Activated T-cell treated with anti-CD3 and anti-CD28 coated beads, Interleukin-2, amount 50 U/mL, for 1 hour (primary cell): ENCODE results near the gene PITPNM1.
A peak's percentile ranks its signal among the peaks of the same experiment; 100 is the strongest.
"Not testable (repeated sequence)": the region's sequence is repeated elsewhere in the genome, so short reads cannot be mapped to it uniquely, and the experiment has no call there.

Source experiments
- DNase-seq: peaks from one replicate; pipeline ENCODE4 v3.0.0-alpha.2; 2020

PITPNM1 gene

DNA sequence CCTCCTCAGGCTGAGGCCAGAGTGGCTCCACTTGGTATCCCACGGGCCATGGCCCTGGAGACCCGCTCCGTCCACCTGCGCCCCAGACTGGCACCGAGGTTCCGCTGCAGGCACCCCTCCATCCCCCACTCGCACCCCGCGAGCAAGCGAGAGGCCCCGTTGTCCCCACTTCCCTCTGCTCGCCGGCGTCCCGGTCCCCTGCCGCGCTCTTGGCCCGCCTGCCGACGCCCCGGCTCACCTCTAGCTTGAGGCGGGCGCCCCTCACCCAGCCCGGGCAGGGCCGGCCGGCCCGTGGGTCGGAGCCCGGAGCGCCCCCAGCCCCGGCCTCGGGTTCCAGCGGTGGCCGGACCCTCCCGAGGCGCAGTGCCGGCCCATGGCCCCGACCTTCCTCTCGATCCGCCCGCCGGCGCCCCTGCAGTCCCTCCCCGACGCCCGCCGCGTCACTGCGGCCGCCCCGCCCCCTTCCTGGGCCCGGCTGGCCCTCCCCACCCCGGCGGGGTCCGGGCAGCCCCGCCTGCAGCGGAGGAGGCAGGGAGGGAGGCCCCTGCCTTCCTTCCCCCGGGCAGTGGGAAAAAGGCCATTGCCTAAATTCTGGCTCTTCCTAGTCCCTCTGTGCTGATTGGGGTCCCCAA is at the start of gene PITPNM1:
Gene PITPNM1, minus strand, starts transcription at position 414 of the 632 bp plus-strand sequence. CDS start 1,183 bp downstream, outside the sequence.
- peak; percentile 82 for DNase-seq

DNA sequence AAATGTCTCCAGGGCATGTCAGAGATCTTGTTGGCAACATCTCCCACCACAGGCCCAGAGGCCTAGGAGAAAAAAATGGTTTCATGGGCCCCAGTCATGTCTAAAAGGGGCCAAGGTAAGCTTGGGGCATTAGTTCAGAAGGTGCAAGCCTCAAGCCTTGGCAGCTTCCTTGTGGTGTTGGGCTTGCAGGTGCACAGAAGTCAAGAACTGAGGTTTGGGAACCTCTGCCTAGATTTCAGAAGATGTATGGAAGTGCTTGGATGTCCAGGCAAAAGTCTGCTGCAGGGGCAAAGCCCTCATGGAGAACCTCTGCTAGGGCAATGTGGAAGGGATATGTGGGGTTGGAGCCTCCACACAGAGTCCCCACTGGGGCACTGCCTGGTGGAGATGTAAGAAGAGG is 46.5 kb upstream of the PITPNM1 start:
- DNase-seq = not testable (repeated sequence)

DNA sequence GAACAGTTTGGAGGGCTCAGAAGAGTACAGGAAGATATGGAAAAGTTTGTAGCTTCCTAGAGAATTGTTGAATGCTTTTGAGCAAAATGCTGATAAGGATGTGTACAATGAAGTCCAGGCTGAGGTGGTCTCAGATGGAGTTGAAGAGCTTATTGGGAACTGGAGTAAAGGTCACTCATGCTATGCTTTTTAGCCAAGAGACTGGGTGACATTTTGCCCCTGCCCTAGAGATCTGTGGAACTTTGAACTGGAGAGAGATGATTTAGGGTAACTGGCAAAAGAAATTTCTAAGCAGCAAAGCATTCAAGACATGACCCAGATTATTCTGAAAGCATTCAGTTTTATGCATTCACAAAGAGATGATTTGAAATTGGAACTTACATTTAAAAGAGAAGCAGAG is 46.0 kb upstream of the PITPNM1 start:
- no peak for DNase-seq

DNA sequence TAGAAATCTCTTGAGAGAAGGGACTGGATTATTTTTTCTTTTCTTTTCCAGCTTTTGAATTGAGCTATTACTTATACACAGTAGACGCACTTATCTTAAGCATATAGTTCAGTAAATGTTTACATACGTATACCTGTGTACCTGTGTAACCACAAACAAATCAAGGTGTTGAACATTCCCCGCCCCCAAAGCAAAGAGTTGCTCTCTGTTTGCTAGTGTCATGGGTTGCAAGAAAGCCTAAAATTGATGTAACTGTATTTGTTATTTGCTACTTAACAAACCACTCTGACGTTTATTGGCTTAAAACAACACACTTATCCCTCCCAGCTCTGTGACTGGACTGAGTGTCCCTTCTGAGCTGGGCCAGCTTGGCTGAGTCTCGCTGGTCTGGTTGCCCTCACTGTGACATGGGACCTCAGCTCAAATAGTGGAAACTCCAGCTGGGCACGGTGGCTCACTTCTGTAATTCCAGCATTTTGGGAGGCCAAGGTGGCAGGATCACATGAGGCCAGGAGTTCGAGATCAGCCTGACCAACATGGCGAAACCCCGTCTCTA is 43.5 kb upstream of the PITPNM1 start:
- no peak for DNase-seq

DNA sequence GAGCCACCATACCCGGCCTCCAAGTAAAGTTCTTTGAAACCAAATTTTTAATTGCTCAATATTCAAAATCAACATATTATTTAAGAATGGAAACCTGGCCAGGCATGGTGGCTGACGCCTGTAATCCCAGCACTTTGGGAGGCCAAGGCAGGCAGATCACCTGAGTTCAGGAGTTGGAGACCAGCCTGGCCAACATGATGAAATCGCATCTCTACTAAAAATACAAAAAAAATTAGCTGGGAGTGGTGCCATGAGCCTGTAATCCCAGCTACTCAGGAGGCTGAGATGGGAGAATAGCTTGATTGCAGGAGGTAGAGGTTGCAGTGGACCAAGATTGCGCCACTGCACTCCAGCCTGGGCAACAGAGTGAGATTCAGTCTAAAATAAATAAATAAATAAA is 42.9 kb upstream of the PITPNM1 start:
- not testable (repeated sequence) for DNase-seq

DNA sequence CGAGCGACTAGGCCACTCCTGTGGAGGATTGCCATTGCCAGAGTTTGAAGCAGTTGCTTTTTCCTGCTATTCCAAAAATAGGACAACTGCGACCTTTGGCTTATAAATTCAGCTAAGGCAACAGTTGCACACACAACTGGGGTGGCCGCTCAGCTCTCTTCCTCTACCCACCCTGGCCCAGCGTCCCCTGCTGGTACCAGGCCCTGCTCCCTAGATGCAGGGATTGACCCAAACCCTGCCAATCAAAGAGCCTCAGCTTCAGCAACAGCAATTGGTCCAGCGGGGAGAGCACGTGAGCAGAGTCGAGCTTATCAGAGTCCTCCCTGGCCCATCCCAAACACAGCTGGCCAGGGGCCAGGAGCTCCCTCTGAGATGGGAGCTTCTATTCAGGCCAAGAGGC is 40.1 kb upstream of the PITPNM1 start:
- no peak for DNase-seq

DNA sequence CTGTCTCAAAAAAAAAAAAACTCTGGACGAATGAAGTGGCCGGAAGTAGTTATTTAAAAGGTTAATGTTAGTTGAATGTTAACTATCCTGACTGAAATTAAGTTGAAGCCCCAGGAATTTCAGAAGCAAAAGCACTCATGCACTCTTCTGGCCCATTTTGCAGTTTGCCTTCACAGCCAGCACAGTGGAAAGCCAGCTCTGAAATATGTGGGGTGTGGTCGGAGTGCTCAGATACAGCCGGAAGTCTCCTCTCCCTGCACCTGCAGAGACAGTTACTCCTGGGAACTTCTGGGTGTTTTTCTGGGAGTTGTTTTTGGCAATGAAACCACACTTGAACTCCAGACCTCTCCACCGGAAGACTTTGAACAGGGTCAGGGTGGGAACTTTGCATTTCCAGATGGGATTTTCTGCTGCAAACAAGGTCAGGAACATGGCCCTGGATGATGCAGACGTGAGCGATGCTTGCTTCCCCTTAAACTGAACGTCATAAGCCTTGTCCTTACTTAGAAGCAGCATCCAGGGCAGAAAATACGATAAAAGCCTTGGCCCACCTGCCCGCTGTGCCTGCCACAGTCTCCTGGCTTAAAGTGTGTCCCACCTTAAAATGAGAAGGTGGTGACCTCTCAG is 39.6 kb upstream of the PITPNM1 start:
- no peak for DNase-seq

DNA sequence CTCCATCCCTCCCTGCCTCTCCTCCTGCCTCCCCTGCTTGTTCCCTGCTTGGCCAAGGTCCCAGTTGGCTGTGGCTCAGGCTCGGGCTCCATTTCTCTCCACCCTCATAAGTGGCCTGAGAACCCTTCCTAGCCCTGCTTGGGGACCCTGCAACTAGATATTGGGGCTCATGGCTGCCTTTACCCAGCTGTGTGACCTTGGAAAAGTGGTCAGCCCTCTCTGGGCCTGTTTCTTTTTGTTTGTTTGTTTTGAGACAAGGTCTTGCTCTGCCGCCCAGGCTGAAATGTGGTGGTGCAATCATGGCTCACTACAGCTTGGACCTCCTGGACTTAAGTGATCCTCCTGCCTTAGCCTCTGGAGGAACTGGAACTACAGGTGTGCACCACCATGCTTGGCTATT is 38.4 kb upstream of the PITPNM1 start:
- DNase-seq = no peak

DNA sequence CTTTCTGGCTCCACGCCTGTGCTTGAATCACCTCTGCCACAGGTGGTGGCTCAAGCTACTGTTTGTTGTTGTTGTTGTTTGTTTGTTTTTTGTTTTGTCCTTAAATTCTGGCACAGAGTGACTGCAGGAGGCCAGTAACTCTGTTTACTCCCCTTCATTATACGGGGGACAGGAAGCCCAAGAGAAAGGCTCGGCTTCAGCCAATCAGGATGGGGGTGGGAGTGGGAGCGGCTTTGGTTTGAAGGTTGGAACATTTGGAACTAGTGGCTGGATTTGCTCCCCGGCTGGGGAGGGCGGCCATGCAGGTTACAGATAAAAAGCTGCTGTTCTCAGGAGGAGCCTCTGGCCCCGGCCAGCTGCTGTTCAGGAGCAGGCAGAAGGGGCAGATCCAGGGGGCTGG is 37.8 kb upstream of the PITPNM1 start:
- no peak for DNase-seq

DNA sequence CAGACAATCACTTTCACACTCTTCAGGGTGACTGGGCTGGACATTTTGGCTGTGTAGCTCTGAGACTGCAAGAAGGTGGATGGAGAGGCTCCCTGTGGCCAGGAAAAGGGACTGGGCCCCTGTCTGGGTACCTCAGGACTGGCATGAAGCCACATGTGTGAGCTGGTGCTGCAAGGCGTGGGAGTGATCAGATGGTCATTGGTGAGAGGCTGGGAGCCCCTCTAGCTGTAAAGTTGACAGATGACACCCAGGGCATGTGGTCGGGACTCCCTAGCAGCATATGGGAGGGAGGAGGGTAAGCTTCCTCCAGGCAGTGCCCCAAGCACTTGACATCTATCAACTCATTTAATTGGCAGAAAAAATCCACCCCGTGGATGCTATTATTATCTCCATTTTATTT is 37.0 kb upstream of the PITPNM1 start:
- no peak for DNase-seq

DNA sequence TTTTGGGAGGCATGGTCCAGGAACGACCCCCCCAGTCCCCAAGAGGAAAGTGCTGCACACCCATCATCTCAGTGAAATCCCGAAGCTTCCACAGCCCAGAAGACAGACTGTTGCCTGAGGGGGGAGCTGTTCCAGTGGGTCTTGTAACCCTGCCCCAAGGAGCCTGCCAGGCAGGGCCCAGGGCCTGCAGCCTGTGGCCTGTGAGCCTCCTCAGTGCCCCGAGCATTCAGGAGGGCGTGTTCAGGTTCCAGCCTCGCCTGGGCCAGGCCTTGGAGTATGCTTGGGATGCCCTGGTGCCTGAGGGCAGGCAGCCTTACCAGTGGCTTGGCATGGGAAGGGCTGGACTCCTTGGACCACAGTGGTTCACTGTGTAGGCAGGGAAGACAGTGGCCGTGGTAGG is 36.0 kb upstream of the PITPNM1 start:
- DNase-seq = no peak

DNA sequence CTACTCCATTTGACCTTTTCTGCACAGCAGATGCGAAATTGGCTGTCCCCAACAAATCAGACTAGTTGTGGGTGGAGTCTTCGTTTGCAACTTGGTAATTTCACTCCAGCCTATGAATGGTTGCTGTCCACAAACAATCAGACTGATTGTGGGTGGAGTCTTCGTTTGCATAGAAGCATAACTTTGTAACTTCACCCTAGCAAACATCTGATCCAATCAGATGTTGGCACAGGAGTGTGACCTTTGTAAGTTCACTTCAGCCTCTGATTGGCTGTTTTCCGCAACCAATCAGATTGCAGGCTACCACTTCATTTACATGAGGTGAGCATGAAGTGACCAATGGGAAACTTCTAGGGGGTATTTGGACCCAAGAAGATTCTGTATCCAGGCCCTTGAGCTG is 34.4 kb upstream of the PITPNM1 start:
- no peak for DNase-seq

DNA sequence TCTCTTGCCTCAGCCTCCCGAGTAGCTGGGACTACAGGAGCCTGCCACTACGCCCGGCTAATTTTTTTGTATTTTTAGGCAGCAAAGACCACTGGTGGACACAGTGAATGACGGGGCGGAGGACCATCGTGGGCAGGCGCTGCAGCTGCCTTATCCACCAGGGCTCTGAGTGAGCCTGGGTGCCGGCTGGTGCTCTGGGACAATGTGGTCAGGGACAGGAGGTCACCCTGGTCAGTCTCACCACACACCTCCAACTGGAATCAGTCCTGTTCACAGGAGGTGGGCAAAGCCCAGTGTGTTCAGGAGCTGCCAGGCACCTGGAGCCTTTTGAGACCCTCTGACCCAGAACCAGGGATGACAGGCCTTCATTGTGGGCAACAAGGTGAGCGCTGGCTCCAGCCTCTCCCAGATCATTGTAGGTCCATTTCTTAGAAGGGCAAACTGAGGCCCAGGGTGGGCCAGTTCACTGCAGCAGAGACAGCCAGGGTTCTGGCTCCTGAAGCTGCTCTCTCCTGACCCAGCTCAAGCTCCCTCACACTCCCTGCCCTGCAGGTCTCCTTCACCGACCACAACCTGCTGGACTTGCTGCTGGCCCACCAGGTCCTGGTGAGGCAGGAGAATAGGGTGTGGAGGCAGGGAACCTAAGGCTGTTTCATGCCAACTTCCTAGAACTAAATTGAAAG is 33.8 kb upstream of the PITPNM1 start:
- DNase-seq = no peak

DNA sequence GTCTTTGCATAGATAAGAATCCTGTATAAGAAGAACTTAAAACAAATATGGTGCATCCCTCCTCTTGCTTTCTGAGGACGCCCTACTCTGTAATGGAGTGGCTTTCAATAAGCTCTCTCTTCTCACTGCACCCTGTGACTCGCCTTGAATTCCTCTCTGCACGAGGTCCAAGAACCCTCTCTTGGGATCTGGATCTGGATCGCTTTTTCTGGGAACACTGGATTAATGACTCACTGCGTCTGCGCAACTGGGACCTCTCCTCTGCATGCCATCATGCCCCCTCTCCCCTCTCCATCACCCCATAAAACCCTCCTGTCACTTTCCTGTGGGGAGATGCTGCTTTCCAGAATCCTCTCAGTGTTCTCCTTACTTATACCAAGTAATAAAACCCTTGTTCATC is 33.1 kb upstream of the PITPNM1 start:
- no peak for DNase-seq

DNA sequence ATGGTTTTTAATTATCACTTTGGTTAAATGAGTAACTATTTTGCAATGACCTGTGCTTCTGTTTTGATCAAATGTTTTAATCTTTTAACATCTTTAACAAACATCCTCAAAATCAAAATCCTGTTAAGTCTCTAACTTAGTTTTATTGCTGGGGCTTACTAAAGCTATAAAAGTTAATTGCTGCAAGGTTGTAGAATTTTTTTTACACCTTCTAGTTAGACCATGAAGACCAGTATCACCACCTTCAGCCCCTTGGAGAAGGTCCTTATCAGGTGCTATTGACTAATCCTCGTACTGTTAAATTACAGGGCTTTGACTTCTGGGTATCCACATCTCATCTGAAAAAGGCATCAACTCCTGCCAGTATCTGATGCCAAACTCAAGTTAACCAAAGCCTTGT is 30.4 kb upstream of the PITPNM1 start:
- no peak for DNase-seq

DNA sequence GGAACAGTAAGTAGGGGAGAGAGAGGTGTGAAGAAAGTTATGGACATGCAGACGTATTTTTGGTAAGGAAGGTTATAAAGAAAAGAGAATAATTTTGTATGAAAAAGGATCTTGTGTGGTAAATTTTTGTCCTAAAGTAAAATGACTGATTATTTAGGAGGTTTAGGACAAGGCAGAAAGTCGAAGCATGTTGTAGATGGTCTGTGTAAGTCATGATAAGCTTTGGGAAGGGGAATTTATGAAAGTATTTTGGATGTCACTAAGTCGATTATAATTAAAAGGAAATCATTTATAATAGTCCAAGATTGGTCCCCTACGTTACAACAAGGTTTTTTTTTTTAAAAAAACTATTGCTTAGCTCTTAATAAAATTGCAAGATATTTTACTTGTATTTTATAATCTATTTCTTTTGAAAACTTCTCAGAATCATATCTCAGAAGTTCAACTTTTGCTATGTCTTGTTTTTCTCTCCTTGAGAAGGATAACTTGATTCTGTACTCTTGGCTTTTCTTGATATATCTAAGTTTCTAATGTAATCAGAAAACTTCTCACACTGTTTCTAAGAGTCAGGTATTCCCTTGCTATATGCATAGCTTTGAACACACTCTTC is 29.0 kb upstream of the PITPNM1 start:
- DNase-seq = no peak

DNA sequence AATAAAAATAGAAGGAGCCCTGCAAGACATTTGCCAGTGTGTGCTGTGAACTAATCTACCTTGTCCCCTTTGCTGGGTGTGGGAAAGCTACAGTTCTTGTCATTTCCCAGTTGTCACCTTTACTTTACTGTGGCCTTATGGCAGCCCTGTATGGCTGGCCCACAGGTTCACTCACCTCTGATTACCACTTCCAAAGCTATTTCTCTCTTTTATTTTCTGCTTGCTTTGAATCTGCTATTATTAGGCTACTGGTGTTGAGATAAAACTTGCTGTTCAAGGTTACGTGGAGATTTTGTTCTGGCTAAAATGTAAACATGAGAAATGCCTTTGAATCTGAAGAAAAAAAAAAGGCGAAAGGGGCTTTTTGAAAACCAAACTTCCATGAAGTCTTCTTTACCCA is 27.7 kb upstream of the PITPNM1 start:
- DNase-seq = no peak

DNA sequence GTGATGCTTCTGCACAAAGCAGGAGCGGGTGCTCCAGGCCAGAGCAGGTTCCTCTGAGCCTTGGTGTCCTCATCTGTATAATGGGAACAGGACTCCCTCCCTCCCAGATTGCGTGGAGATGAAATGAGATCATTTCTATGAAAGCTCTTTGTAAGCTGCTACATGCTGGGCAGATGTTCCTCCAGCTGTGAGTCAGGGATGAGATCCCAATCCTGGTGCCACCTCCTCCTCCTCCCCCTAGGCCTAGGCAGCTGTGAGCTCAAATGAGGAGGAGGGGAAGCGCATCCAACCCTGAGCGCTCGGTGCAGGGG is 25.1 kb upstream of the PITPNM1 start:
- no peak for DNase-seq

DNA sequence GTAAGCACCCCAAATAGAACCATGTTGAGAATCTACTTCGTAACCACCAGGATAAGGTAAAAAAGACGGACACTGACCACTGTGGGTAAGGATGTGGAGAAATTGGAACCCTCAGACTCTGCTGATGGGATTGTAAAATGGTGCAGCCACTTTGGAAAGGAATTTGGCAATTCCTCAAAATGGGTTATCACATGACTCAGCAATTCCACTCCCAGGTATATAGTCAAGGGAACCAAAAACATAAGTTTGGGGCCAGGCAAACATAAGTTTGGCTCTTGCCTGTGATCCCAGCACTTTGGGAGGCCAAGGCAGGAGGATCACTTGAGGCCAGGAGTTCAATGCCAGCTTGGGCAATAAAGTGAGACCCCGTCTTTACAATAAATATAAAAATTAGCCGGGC is 23.2 kb upstream of the PITPNM1 start:
- no peak for DNase-seq

DNA sequence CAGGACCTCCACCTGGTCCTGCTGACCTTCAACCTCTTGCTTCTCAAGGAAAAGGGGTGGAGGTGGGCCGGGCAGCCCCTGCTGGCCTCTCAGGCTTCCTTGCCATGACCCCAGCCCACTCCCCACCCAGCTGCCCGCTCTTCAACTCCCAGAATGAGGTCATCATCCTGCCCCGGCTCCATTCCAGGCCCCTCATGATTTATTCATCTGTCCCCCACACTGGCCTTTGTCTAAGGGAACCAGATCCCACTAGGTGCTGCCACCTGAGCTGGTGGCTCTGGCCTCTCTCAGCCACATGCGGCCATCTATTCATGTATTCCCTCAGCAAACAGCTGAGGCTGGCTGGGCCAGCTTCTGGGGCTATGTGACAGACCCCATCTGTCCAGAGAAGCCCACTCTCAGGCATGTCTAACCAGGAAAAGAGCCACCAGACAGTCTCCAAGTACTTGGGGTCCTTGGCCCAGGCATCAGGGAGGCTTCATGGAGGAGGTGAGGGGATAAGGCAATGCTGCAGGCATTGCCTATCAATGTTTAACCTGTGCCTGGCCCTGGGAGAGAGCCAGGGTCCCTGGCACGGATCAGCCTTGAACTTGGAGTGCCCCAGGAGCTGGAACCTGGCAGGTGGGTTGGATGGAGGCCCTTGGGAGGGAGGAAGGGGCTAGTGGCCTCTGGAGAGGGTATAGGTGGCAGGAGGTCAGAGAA is 20.3 kb upstream of the PITPNM1 start:
- no peak for DNase-seq

DNA sequence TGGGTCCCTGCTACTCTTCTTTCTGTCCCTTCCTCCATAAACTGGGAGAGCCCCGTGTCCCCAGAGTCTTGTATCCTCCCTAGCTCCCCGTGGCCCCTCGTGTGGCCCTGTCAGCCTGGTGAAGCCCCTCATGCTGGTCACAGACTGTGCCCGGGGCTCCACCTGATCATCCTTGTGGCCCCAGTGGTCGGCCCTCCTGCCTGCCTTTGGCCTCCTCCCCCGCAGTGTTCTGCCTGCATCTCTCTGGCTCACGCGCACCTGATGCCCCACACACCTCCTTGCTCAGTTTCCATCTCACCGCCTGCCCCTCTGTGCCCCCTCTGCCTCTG is 19.3 kb upstream of the PITPNM1 start:
- no peak for DNase-seq

DNA sequence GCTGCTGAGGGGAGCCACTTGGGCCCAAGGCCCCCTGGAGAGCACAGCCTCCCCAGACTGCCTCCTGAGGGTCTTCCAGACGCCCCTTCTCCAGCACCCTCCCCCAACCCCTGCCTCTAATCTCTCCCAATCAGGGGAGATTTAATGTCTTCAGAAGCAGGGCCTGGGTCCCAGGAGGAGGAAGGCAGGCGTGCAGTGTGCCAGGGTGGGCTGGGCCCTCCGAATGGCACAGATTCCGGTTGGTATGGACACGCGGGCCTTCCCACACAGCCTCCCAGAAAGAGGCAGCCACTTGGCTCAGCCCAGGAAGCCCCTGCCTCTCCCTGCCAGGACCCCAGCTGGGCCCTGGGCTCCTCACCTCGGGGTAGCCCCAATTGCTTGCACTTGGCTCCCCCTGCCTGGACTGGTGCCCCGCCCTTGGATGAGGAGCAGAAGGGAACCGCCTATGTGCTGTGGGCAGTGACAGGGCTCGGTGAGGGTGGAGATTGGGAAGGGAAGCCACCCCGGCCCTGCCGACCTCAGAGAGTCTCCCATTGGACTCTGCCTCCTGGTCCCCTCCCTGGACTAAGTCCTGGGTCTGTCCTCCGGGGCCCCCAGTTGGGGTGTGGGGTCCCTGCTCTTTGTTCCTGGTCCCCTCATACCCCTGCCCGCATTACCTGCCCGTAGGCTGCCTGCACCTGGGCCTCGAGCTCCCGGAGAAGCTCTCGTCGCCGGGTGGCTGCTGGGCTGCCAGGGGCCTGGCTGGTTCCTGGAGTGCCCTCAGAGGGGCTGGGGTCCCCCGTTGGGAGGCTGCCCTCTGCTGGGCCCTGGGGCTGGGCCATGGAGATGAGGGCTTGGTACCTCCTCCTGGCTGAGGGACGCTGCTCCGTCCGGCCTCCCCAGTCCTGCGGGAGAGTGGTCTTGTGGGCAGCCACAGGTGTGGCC is 18.7 kb upstream of the PITPNM1 start:
- no peak for DNase-seq
